ENCODE measurements around the gene TENM4.

DNA sequence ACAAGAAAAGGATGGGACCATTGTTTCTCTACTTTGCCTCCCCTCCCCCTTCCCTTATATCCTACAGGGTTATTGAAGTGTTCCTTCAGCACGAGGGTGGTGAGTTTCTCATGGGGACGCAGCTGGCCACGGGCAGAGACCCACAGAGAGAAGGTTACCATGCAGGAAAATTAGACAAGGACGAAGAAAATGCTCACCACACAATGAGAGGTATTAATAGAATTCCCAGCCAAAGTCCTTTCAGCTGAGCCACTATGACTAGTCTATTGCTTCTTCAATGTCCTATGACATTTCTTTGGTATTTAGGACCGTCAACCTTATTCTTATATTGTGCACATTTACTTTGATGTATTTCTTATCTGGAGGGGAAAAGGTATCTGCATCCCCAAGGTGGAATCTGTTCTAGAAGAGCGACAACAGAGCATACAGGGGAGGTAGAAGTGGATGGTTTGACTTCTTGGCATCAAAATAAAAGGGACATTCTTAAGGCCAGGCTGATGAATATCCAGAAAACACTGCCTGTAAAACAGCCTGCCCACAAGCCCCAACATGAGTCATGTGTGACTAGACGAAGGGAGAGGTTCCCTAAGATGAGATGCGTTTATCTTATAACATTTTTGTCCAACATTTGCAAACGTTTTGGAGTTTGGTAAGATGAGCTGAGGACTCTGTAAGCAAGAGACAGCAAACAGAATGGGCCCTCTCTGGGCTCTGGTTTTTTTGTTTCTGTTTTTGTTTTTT, 656.3 kb downstream of the TENM4 start:
- TF ChIP-seq, protein P1, sequence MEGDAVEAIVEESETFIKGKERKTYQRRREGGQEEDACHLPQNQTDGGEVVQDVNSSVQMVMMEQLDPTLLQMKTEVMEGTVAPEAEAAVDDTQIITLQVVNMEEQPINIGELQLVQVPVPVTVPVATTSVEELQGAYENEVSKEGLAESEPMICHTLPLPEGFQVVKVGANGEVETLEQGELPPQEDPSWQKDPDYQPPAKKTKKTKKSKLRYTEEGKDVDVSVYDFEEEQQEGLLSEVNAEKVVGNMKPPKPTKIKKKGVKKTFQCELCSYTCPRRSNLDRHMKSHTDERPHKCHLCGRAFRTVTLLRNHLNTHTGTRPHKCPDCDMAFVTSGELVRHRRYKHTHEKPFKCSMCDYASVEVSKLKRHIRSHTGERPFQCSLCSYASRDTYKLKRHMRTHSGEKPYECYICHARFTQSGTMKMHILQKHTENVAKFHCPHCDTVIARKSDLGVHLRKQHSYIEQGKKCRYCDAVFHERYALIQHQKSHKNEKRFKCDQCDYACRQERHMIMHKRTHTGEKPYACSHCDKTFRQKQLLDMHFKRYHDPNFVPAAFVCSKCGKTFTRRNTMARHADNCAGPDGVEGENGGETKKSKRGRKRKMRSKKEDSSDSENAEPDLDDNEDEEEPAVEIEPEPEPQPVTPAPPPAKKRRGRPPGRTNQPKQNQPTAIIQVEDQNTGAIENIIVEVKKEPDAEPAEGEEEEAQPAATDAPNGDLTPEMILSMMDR (IDR thresholded peaks at IDR 0.05) = no peak
- TF ChIP-seq POLR2A (IDR thresholded peaks at IDR 0.05) = no peak
- no peak for TF ChIP-seq POLR2AphosphoS5 (IDR thresholded peaks at IDR 0.05)
